SK-N-MC (cell line): ENCODE data around the gene UBE3B.
A peak's percentile ranks its signal among the peaks of the same experiment; 100 is the strongest.

Source experiments
- DNase-seq: peaks from one replicate; pipeline ENCODE4 v3.0.0-alpha.2; 2011; ENCODE audit warnings: low read depth, low spot score
- H3K27ac ChIP-seq: fragments of 200-600 bp; sonication (generic); 2 replicates; pipeline ENCODE4 v1.5.1; 2016; ENCODE audit warnings: mixed run types
- H3K36me3 ChIP-seq: fragments of 200-600 bp; sonication (generic); 2 replicates; pipeline ENCODE4 v1.6.1; 2017; ENCODE audit warnings: antibody characterized with exemption, low read length, mixed read lengths; ENCODE audit not compliant: insufficient read depth
- H3K4me3 ChIP-seq: fragments of 200-600 bp; sonication (generic); 2 replicates; pipeline ENCODE4 v1.5.1; 2016
- H3K9ac ChIP-seq: fragments of 200-600 bp; sonication (generic); 2 replicates; pipeline ENCODE4 v1.8.0; 2017; ENCODE audit warnings: mixed run types, mixed read lengths; ENCODE audit not compliant: insufficient read length
- H3K9me3 ChIP-seq: fragments of 200-600 bp; sonication (generic); 2 replicates; pipeline ENCODE4 v1.6.1; 2017; ENCODE audit warnings: low read depth, mild to moderate bottlenecking, antibody characterized with exemption, low read length, moderate library complexity, mixed read lengths
- EZH2 ChIP-seq: fragments of 200-600 bp; sonication (generic); IDR thresholded peaks from one replicate; pipeline ENCODE4 v1.6.1; 2017; ENCODE audit warnings: antibody characterized with exemption
- FOXP2 ChIP-seq: optimal IDR thresholded peaks from 2 replicates; pipeline ENCODE3; 2011; ENCODE audit warnings: mild to moderate bottlenecking, moderate library complexity; ENCODE audit not compliant: insufficient read depth; ENCODE audit errors: extremely low read length, control extremely low read depth
- POLR2AphosphoS5 ChIP-seq: IDR thresholded peaks from 2 replicates; pipeline ENCODE4 v1.6.1; 2012; ENCODE audit warnings: mild to moderate bottlenecking, low read depth, low read length, borderline replicate concordance

The UBE3B gene

DNA sequence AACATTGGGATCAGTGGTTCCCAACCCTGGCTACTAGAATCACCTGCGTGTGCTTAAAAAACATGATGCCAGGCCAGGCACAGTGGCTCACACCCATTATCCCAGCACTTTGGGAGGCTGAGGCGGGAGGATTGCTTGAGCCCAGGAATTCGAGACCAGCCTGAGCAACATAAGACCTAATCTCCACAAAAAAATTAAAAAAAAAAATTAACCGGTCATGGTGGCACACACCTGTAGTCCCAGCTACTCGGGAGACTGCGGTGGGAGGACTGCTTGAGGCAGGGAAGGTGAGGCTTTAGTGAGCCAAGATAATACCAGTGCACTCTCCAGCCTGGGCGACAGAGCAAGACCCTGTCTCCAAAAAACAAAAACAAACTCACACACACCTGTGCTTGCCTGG lies 2.3 kb upstream of the UBE3B start:
- Histone ChIP-seq H3K27ac (no peak overlapping the region), H3K4me3 (no peak overlapping the region), H3K36me3 (no peaks in the 10 kb centered on the region), H3K9me3 (no peaks in the 10 kb centered on the region), H3K9ac (no peak overlapping the region)
- no peak for DNase-seq
- TF ChIP-seq FOXP2 (no peak), EZH2 (no peak), POLR2AphosphoS5 (no peak)

- Histone ChIP-seq H3K4me3 (peak overlapping the region; percentile 91), H3K27ac (no peak overlapping the region), H3K9ac (peak overlapping the region; percentile 94), H3K36me3 (no peaks in the 10 kb centered on the region), H3K9me3 (no peaks in the 10 kb centered on the region)
- TF ChIP-seq FOXP2 (no peak), EZH2 (no peak), POLR2AphosphoS5 (no peak)
- no peak for DNase-seq
Measured at GRCh38 chr12:109475993-109476806, 1.2 kb upstream of the UBE3B start.

- Histone ChIP-seq H3K36me3 (no peaks in the 10 kb centered on the region), H3K9ac (peak overlapping the region; percentile 94), H3K9me3 (no peaks in the 10 kb centered on the region), H3K27ac (no peak overlapping the region), H3K4me3 (peak overlapping the region; percentile 91)
- no peak for TF ChIP-seq EZH2
- no peak for DNase-seq
Measured at GRCh38 chr12:109476807-109477184, 638 bp upstream of the UBE3B start.

DNA sequence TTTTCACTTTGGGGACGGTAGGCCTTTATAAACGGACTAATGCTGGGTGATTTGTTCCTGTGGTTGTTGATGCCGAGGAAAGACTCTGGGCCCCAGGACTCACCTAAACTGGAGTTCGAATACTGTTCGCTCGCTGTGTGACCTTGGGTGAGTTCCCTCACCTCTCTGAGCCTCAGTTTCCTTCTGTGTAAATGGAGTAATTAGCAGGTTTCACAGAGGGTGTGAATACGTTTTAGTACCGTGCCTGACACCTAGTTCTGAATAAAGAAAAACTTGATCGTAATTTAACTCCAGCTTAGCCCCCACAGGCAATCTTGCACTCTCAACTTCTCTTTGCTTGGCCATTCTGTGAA lies 505 bp downstream of the UBE3B start:
- Histone ChIP-seq H3K36me3 (no peaks in the 10 kb centered on the region), H3K9me3 (no peaks in the 10 kb centered on the region), H3K4me3 (peak overlapping the region; percentile 91), H3K9ac (peak overlapping the region; percentile 94), H3K27ac (no peak overlapping the region)
- DNase-seq: no peak
- TF ChIP-seq FOXP2 (no peak), POLR2AphosphoS5 (no peak), EZH2 (no peak)

DNA sequence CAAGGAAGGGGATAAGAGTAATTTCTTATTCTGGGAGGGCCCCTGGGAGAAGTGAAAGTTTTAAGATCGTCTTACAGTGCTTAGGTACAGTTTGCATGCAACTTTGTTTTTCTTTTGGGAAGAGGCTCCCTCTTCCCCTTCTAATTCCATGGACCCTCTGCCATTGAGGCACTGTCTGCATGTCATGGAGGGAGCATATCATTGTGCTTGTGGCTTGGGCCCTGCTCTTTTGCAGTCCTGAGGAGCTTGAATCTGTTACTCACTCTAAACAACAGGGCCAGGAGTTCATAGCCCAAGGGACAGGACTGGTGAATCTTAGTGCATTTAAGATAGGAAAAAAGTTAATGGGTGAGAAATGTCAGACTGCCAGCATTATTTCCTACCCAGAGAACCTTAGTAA lies 2.3 kb downstream of the UBE3B start:
- no peak for TF ChIP-seq POLR2AphosphoS5
- TF ChIP-seq FOXP2: no peak
- no peak for TF ChIP-seq EZH2
- H3K36me3 ChIP-seq: peaks cover 12% of the 10 kb centered on the region
- no peak overlapping the region for H3K4me3 ChIP-seq
- H3K9me3 ChIP-seq: no peaks in the 10 kb centered on the region
- H3K27ac ChIP-seq: no peak overlapping the region
- DNase-seq: no peak
- no peak overlapping the region for H3K9ac ChIP-seq

GRCh38 chr12:109480356-109480755 lies 2.9 kb downstream of the UBE3B start:
- Histone ChIP-seq H3K27ac (no peak overlapping the region), H3K9ac (no peak overlapping the region), H3K4me3 (no peak overlapping the region), H3K9me3 (no peaks in the 10 kb centered on the region), H3K36me3 (peaks cover 17% of the 10 kb centered on the region)
- no peak for TF ChIP-seq FOXP2
- no peak for TF ChIP-seq EZH2
- no peak for TF ChIP-seq POLR2AphosphoS5
- DNase-seq: no peak

- Histone ChIP-seq H3K36me3 (peaks cover 32% of the 10 kb centered on the region), H3K9ac (no peak overlapping the region), H3K27ac (no peak overlapping the region), H3K4me3 (no peak overlapping the region), H3K9me3 (no peaks in the 10 kb centered on the region)
- no peak for DNase-seq
- TF ChIP-seq FOXP2 (no peak), POLR2AphosphoS5 (no peak), EZH2 (no peak)
Measured at GRCh38 chr12:109481863-109482262, 4.4 kb downstream of the UBE3B start.

DNA sequence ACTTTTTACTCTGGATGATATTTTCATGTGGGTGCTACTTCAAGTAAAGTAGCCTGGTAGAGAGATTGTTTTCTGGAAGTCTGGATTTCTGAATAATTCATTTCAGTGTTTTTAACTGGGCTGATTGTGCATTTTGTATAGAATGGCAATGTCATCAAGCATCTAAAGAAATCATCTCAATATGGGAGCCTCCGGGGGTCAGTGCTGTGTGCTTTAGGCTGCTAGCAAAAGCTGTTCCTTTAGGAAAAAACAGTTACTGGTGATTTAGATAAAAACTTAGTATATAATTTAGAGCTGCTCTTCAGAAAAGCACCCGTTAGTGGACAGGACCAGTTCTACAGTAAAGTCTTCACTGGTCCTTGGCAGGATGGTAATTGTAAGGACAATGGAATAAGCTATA lies 5.1 kb downstream of the UBE3B start:
- no peak for TF ChIP-seq FOXP2
- no peak for TF ChIP-seq POLR2AphosphoS5
- no peak for TF ChIP-seq EZH2
- Histone ChIP-seq H3K4me3 (no peak overlapping the region), H3K9ac (no peak overlapping the region), H3K36me3 (peaks cover 37% of the 10 kb centered on the region), H3K27ac (no peak overlapping the region), H3K9me3 (no peaks in the 10 kb centered on the region)
- no peak for DNase-seq

- Histone ChIP-seq H3K9me3 (no peaks in the 10 kb centered on the region), H3K36me3 (peaks cover 41% of the 10 kb centered on the region)
- no peak for DNase-seq
Measured at GRCh38 chr12:109482894-109483293, 5.5 kb downstream of the UBE3B start.

More at GRCh38 chr12:109482894-109483293, 5.5 kb downstream of the UBE3B start:
- TF ChIP-seq FOXP2 (no peak), EZH2 (no peak), POLR2AphosphoS5 (no peak)
- no peak overlapping the region for H3K9ac ChIP-seq
- no peak overlapping the region for H3K27ac ChIP-seq
- no peak overlapping the region for H3K4me3 ChIP-seq
